Activated CD4-positive, alpha-beta T cell treated with anti-CD3 and anti-CD28 coated beads, Interleukin-2, amount 50 U/mL, for 24 hours (primary cell): Measurements from ENCODE around the gene TARBP2.

ENCODE experiments used
- DNase-seq, 2 donors: peaks; one replicate each; pipeline ENCODE4 v3.0.0-alpha.2; 2020; ENCODE audit warnings: low read depth in 1 of 2, low spot score in 1 of 2

Gene TARBP2, protein sequence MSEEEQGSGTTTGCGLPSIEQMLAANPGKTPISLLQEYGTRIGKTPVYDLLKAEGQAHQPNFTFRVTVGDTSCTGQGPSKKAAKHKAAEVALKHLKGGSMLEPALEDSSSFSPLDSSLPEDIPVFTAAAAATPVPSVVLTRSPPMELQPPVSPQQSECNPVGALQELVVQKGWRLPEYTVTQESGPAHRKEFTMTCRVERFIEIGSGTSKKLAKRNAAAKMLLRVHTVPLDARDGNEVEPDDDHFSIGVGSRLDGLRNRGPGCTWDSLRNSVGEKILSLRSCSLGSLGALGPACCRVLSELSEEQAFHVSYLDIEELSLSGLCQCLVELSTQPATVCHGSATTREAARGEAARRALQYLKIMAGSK

DNA sequence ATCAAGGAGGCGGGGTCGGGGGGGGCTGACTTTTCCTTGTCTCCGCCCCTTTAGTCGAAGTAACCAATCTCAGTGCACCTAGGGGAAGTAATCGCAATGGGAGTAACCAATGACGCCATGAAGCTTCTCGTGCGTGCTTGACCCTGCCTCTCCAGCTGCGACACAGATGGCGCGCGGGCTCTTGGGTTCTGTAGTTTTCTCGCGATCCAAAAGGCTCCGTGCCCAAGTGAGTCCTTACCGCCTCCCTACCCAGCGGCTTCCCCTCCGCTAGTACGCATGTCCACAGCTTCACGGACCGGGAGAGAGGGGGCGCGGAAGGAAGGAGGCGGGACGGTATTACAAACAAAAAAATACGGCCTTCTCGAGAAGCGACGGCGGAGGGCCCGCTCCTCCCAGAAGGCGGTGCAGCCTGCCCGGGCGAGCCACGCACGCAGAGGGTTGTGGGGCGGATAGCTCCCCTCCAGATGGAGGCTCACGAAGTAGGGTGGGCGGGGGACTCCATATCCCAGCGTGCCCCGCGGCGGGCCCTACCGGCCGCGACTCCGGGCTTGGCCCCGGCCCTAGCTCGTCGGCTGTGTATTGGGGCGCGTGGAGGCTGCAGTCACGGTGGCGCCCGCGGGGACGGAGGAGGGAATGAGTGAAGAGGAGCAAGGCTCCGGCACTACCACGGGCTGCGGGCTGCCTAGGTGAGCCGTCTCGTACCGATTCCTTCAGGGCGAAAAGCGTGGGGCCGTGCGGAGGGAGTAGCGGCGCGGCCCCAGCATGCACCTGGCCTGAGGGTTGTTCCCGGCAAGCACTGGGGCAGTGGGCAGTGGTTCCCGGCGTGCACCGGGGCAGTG is at the start of gene TARBP2:
Gene TARBP2 (plus strand): TSS at position 508 of the 839 bp plus-strand sequence. CDS start 126 bp downstream, at position 634.
- peak; percentile 88 to 98 for DNase-seq

DNA sequence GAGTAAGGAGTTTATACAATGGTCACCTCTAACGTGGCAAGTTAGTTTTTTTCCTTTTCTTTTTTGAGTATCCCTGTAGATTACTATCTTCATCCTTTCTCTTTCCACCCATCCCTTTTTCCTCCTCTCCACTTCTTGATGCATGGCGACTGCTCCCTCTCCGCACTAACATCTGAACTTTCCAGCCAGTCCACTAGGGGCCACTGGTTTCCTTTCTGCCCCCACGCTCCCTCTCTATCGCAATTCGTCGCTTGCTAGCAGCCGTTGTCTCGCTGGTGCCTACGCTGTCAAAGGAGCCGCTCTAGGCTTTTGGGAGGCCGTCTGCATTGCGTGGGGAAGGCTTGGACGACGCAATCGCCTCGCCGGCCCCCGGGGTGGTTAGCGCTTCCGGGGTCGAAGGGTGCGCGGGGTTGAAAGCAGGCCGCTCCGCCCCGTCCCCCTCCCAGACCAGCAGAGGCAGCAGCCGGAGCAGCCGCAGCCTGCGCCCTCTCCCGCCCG is 49.4 kb upstream of the TARBP2 start, which contains the start of gene PCBP2:
Gene PCBP2 (plus strand): TSS at position 442 of the 498 bp plus-strand sequence. CDS start 2,699 bp downstream, outside the sequence.
- peak; percentile 92 to 98 for DNase-seq

DNA sequence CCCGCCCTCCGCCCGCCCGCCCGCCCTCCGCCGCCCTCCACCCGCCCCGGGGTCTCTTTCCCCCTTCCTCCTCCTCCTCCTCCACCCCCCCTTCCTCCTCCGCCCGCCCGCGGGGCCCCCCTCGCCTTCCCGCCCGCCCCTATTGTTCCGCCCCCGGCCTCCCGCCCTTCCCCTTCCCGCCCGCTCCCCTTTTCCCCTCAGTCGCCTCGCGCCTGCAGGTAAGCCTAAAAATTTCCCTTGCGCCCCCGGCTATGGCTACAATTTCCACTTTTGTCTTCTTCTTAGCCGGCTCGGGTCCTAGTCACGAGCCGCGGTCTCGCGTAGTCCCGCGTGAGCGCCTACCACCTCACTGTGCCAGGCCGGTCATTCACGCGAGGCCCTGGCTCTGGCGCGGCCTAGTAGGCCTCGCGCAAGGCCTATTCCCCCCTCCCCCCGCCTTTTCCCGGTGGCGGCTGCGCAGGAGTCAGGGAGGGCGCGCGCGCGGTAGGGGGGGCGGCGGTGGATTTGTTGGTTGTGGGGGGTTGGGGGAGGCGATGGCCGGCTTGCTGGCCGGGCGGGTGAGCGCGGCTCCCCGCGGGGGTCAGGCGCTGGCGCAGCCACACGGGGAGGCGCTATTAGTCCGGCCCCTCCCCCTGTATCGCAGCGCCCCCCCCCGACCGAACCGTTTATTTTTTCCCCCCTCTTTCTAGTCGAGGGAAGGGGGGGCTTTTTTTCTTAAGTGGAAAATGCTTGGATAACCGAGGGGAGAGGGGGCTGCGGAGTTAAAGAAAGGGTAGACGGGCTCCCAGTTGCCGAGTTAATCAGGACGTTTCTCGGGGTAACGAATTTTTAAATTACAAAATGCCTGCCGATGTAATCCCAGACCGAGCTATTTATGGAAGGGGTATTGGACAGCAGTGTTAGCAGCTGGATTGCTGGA is 48.7 kb upstream of the TARBP2 start:
- DNase-seq, result peak; percentile 62 to 65

DNA sequence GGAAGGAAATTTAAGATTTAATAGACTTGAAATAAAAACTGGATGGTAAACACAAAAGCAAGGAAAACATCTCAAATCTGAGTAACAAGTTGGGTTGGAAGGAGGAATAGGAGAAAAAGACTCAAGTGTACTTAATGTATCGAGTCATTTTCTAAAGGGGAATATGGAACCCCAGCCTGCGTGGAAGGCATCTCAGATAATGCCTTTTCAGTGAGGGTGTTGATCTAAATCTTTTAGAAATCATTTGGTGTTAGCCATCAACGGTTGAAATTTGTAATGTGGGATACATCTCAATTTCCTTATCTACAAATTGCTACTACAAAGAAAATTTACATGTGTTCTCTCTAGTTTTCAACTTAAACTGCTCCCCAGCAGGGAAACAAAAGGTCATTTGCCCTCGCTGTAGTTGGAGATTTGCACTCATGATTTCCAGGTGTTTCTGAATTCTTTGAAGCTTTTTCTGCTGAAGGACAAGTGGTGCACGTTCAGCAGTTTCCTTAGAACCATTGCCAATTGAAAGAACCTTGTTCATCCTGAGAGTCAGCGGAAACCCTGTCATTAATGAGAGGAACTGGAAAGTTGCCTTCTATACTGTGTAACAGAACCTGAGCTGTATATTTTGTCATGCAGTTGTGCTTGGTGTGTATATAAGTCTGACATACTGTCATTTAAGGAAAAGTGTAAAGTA is 47.0 kb upstream of the TARBP2 start:
- no peak for DNase-seq

DNA sequence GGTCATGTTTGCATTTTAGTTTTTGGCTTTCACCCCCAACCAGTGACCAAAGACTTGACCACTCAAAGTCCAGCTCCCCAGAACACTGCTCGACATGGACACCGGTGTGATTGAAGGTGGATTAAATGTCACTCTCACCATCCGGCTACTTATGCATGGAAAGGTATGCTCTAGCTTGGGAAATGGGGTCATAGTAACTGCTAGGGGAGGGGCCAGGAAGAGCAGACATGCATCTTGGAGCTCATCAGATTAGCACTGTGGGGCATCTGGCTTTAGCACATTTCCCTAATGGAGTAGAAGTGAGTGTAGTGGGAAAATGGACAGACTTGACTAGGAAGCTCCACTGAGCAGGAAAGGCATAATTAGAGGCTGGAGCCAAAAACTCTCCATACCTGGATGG is 46.4 kb upstream of the TARBP2 start:
- no peak for DNase-seq

DNA sequence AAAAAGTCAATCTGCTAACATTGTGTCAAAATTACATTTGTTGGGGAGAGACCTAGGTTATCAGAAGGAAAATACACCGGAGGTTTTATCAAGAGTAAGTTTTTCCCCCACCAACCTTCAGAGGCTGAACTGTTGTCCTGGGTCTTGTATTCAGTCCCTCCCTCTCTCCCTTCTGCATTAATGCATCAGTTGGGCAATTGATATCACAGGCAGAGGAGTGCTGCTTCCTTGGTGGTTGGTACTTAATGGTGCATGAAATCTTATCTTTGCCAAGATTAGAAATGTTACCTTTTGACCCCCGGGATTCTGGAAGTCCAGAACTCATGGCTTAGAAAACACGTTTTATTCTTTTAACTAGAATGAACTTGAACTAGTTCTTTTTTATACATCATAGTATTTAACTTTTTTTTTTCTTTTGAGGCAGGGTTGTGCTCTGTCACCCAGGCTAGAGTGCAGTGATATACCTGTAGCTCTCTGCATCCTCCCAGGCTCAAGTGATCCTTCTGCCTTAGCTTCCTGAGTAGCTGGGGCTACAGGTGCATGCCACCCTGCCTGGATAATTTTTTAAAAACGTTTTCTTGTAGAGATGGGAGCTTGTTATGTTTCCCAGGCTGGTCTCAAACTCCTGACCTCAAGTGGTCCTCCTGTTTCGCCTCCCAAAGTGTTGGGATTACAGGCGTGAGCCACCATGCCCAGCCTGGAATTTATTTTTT is 44.3 kb upstream of the TARBP2 start:
- DNase-seq, result no peak

- no peak for DNase-seq
These were observed 42.0 kb upstream of the TARBP2 start for GRCh38 chr12:53459097-53459496.

GRCh38 chr12:53461059-53461458 is 40.0 kb upstream of the TARBP2 start:
- no peak for DNase-seq

- no peak for DNase-seq
These were observed 39.5 kb upstream of the TARBP2 start for GRCh38 chr12:53461591-53461990.

DNA sequence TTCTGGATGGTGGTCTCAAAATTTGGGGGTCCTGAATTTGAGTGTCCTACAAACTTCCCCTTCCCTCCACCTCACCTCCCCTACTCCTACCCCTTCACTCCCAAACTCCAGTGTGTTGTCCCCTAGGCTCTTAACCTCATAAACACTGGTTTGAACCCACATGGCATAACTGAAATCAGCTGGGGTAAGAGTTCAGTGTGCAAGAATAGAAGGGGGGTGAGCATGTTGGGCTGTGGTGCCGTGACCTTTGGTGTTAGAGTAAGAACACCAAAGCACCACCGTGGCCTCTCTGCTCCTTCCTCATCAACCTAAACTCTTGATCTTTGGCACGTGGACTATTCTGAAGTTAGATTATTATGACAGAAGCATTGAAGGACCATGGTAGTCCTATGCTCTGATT is 38.1 kb upstream of the TARBP2 start:
- DNase-seq, result no peak

DNA sequence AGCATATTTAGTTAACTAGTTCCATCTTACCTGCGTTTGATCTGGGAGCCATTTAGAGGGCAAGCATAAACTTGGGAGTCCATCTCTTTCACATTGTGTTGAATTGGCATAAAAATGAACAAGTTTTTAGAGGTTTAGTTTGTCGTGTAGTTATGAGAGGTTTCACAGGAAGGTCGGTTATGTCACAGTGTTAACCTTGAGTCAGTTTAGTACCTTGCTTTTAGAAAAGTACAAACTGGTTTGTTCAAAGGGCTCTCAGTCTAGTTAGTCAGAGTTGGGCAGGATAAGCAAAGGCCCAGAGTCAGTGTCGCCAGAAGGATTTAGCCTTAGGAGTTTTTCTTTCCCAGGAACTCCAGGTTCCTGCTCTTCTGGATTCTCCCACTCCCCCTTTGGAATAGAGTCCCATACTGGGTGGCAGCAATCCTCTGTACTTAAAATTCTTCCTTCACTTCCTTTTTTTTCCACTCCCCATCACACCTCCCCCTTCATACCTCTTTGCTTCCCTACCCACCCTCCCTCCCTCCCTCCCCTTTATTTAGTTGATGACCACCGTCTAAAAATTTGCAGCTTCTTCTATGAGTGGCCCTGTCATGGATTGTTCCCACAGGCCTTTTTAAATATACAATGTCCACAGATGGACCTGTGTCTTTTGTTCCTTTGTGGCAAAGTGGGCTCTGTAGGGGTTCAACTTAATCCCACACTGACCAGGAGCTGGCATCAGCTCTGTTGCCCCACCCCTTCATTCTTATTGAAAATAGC is 37.1 kb upstream of the TARBP2 start:
- no peak for DNase-seq

DNA sequence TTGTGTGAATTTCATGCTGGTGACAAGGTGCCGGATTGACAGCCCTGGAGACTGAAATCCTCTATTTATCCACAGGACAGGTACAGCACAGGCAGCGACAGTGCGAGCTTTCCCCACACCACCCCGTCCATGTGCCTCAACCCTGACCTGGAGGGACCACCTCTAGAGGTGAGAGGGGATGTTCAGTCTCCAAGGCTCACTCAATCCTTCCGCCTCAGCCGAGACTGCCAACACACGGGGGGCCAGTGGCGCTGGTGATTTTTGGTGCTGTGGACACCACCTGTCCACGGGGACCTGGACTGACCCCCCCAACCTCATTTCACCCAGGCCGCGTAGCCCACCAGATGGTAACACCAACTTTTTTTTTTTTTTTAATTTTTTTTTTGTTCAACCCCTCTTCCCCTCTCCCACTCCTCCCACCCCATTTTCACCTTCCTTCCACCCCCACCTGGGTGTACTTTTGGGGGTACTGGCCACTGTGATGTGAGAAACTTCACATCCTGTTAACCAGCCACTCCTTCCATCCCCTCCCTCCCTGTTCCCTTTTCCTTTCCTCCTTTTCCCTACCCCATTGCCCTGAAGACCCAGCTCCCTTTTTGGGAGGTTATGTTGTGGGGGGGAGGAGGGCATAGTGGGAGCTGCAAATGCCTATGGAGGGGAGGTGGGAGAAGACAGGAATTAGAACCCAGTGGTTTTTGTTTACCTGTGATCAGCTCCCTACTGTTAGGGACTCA is 36.2 kb upstream of the TARBP2 start:
- no peak for DNase-seq

DNA sequence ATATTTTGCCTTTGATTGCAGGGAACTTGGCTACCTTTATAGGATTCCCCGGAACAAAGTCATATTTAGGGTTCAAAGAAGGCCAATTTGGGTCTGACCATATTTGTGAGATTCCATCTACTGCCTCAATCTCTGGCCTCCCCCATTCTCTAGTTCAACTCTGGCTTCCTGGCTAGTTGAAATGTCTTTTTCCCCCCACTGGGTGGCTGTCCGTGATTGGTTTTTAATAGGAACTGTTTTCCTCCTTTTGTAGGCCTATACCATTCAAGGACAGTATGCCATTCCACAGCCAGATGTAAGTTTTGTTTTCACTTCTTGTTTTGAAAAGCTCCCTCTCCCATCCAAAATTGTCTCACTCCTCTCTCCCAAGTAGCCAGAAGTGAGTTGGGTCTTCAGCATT is 35.4 kb upstream of the TARBP2 start:
- DNase-seq, result no peak

DNA sequence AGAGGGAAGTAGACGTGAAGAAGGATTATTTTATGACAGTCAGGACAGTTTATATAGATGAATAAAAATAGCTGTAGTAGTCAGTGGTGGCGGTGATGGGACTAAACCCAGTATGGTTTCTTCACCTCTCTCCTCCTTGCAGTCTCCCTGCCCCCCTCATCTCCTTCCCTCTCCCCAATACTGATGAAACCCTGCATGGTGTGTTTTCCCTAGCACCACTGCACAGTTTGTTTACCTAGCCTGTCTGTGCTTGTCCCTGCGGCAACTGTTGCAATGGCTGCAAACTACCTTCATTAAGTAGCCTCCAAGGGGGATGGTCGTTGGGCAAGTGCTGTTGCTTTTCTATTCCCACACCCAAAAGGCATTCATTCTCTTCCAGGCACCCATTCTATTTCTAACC is 34.4 kb upstream of the TARBP2 start:
- DNase-seq, result no peak

- DNase-seq, result no peak
These were observed 34.0 kb upstream of the TARBP2 start for GRCh38 chr12:53467082-53467481.

DNA sequence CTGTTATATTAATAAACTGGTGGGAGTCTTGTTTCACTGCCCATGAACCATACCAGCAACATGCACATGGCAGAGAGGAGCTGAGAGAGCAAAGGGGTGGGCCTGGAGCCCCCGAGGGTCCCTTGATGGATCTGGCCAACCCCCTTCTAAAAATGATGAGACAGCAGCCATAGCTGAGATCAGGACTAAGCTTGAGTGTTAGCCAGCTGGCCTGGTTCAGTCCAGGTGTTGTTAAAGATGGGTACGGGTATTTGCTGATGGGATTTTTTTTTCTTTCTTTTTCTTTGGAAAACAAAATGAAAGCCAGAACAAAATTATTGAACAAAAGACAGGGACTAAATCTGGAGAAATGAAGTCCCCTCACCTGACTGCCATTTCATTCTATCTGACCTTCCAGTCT is 33.2 kb upstream of the TARBP2 start:
- DNase-seq, result no peak

DNA sequence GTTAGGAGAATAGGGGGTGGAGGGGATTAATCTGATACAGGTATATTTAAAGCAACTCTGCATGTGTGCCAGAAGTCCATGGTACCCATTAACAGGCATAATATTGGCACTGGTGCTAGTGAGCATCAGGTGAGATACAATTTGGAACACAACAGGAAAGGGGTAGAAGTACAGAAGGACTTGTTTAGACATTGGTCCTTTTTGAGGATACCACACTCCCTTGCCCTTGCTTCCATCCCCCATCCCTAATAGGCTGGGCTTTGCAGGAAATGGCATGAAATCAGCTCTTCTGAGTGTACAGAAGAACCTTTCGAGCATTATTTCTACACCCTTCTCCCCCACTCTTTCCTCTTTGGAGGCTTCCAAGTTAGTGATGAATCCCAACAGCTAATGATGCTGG is 32.8 kb upstream of the TARBP2 start:
- DNase-seq, result no peak

DNA sequence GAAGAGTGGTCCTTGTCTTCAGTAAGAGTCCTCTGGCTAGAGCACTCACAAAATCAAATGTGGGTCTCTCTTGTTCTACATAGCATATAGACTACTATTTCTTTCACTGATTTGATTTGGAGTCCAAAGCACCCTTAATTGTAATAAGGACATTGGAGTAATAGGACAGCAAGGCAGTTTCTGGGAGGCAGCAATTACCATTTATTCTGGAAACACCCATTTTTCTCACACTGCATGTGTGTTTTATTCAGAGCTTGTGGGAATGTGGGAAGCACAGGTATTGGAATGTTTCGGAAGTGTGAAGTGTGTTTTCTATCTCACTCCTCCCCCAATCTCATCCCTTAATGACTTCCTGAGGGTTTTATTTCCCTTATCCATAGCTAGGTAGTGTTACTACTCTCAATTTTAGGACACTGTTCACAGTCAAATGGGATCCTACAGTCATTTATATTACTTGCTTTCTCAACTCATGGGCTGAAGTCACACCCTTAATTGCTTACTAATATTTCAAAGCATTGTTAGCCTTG is 29.0 kb upstream of the TARBP2 start:
- DNase-seq, result no peak
